AG09319 (cell line): ENCODE data around the gene PPIL4.

ENCODE experiments used
- DNase-seq: peaks from one replicate; pipeline ENCODE4 v3.0.0-alpha.2; 2010; ENCODE audit warnings: low read depth; ENCODE audit errors: extremely low read depth
- TF ChIP-seq, protein P1 (sequence below): IDR thresholded peaks from 2 replicates; pipeline ENCODE4 v1.5.1; 2011; ENCODE audit warnings: low read depth, mild to moderate bottlenecking, inconsistent platforms, low read length, moderate library complexity

PPIL4 gene

DNA sequence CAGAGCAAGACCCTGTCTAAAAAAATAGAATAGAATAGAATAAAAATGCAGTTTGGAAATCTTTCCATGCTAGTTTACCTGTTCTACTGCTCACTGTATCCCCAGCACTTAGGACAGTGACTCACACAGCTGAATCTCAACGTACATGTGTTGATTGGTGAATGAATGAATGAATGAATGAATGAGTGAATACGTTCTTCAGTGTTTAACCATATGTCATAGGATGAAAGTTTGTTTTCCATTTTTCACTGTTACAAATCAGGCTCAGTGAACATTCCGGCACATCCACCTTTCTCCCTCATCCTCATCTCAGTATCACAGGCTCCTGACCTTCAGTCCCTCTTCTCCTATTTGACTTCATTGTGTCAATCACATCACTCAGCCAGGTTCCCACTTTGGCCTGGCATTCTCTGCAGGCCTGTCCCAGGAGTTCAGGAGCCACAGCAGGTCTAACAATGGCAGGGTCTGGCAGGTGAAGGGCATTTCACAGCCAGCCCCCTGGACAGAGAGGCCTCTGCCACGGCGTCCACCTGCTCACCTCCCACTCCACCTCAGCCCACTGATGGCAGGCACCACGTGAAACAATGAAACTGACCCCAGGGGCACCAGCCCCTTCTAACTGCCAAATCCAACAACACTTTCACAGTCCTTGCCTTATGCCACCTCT, 68.9 kb downstream of the PPIL4 start:
- TF ChIP-seq, protein P1, sequence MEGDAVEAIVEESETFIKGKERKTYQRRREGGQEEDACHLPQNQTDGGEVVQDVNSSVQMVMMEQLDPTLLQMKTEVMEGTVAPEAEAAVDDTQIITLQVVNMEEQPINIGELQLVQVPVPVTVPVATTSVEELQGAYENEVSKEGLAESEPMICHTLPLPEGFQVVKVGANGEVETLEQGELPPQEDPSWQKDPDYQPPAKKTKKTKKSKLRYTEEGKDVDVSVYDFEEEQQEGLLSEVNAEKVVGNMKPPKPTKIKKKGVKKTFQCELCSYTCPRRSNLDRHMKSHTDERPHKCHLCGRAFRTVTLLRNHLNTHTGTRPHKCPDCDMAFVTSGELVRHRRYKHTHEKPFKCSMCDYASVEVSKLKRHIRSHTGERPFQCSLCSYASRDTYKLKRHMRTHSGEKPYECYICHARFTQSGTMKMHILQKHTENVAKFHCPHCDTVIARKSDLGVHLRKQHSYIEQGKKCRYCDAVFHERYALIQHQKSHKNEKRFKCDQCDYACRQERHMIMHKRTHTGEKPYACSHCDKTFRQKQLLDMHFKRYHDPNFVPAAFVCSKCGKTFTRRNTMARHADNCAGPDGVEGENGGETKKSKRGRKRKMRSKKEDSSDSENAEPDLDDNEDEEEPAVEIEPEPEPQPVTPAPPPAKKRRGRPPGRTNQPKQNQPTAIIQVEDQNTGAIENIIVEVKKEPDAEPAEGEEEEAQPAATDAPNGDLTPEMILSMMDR, result no peak
- no peak for DNase-seq

DNA sequence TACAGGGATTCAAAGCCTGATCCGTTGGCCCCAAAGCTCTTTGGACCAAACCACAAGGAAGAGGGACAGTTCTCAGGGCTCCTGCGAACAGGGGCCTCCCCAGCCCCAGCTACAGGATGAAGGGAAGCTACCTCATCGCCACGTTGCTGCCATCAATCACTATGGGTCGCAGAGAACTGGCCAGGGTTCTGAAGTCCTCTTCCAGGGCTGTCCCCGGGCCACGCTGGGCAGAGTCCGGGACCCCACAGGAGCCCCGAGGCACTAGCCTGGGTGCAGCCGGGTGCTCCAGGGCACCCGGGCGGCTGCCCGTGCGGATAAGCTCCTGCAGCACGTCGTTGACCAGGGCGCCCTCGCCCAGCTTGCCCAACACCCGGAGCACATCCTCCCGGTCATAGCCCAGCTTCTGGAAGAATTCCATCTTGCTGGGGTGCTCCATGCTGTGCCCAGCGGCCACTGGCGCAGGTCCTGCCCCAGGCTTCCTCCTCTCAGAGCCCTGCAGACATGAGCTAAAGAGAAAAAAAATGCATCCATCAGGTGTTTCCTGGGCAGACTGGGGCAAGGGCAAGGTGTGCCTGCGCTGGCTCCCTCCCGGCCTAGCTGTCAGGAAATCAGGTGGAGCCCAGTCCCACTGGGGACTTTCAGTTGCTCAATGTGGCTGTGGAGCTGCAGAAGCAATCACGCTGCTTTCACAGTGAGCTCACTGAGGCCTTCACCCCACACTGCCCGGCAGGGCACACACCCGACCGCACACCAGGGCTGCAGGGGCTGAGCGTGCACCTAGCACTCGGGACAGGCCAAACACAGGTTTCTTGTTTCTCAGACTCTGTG, 71.5 kb downstream of the PPIL4 start:
- TF ChIP-seq, protein P1, result no peak
- no peak for DNase-seq

DNA sequence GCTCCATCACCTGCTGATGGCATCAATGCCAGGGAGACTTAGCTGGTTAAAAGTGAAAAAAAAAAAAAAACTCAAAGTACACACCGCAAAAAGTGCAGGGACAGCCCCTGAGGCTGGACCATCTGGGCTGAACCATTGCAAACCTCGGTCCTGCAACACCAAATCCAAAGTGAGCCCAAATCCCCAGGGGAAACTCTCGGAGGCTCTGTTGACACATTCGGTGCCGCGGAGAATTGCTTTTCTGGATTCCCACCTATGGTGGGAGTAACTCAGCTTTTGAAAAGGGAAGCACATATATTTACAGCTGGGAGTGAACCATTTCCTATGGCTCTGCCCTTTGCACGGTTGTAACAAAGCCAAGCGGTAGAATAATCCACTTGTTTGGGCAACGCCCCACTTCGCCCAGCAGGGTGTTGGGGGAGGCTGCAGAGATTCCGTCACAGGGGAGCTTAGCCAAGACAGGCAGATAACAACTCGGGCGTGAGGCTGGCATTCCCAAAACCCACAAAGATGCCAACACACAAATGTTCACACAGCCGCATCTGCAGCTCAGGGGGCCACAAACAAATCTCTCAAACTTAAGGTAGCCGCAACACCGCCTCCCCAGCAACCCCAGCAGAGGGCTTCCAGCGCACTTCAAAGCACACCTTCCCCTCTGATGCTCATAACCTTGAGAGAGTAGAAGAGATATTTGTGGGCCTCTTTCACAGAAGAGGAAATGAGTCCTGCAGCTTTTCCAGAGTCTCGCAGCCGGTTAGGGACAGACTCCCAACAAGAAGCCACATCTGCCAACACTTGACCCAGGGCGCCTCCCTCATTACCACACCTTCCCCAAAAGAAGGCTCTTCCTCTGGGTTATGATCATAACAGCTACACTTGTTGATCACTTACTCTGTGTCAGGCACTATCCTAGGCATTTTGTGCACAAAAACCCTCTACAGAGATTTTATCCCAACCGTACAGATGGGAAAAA, 72.5 kb downstream of the PPIL4 start:
- no peak for DNase-seq
- TF ChIP-seq, protein P1, result no peak

DNA sequence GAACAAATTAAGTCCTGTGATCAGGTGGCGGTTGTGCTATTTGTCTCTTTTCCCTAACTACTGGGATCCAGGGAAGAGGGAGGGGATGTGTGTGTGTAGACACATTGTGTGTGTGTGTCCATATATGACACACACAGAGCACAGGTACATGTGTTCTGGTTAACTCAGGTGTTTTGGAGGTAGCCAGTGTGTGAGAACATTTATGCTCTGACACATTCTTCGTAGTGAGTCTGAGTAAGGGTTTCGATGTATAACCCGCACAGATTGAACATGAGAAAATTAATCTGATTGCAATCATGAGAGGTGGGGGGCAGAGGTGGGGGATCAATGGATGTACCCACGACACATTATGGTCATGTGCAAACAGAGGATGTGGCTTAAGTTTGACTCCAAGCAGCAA, 73.6 kb downstream of the PPIL4 start:
- DNase-seq, result no peak
- TF ChIP-seq, protein P1, result no peak

DNA sequence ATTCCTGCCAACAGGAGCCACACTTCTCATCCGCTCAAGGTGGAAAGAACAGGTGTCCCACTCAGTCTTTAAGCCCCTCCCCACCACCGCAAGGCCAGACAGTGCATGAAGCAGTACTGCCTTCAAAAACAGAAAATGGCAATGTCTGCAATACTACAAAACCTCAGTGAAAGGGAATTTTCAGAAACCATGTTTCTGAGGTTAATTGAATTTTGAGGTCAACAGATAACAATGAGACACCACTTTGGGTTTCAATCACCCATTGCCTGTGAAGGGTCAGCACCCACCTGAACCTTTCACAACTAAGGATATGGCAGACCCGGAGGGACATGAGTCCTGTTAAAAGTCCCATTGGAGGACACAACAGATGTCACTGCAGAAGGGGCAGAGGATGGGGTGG, 74.0 kb downstream of the PPIL4 start:
- TF ChIP-seq, protein P1, result no peak

DNA sequence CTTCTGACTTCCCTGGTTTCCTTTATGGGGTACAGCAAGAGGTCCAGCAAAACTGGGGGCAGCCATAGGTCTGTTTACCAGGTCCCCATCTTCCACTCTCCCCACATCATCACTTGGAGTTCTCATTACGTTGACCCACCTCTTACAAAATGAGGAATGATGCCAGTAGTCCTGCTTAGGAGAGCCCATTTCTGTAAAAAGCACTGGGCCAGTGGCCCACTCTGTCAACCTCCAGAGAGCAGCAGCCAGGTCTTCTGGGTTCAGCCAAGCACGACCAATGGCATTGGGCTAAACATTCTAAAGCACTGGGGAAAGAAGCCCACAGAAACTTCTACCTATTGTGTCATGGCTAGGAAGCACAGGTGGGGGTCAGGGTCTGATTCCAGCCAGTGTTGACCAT, 74.9 kb downstream of the PPIL4 start:
- TF ChIP-seq, protein P1, result no peak
- DNase-seq, result no peak

More for the DNA sequence above, 74.0 kb downstream of the PPIL4 start:
- no peak for DNase-seq
